ENCODE data around the gene SHISA7. TPM values are rescaled to one million over a fixed set of nuclear protein-coding genes. Genes with fewer than 3 reads are reported as not detected.

SHISA7 gene
- total and polyA plus RNA-seq, 4 donors: 1.6 TPM; not detected in 3

DNA sequence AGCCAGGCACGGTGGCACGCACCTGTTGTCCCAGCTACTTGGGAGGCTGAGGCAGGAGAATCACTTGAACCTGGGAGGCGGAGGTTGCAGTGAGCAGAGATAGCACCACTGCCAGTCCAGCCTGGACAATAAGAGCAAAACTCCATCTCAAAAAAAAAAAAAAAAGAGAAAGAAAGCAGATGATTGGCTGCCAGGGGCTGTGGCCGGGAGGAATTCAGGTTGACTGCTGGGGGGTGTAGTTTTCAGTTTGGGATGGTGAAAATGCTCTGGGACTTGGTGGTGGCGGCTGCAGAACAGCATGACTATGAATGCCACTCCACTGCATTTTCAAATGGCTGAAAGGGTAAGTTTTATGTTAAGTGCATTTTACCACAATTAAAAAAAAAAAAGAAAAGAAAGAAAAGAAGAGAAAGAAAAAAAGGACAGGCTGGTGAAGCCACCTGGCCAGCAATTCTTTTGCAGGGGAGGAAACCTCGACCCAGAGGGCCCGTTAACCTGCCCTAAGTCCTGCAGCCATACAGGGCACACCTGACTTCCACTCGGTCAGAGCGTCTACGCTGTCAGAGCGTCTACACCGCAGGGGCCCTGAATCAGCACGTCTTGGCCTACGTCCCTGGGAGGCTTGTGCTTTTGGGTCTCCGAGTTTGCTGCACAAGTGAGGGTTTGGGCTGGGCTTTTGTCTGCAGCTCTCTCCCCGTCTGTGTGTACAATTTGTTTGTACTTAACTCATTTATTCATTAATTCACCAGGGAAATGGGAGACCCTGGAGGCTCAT lies 14.8 kb upstream of the SHISA7 start:
- TF ChIP-seq MAX (IDR thresholded peaks at IDR 0.05): no peak
- no peak for TF ChIP-seq TAF1 (conservative IDR thresholded peaks at IDR 0.05)
- no peak for TF ChIP-seq GABPA (IDR thresholded peaks at IDR 0.05 in 1 of 2, conservative IDR thresholded peaks at IDR 0.05 in 1 of 2)
- TF ChIP-seq, protein P1, sequence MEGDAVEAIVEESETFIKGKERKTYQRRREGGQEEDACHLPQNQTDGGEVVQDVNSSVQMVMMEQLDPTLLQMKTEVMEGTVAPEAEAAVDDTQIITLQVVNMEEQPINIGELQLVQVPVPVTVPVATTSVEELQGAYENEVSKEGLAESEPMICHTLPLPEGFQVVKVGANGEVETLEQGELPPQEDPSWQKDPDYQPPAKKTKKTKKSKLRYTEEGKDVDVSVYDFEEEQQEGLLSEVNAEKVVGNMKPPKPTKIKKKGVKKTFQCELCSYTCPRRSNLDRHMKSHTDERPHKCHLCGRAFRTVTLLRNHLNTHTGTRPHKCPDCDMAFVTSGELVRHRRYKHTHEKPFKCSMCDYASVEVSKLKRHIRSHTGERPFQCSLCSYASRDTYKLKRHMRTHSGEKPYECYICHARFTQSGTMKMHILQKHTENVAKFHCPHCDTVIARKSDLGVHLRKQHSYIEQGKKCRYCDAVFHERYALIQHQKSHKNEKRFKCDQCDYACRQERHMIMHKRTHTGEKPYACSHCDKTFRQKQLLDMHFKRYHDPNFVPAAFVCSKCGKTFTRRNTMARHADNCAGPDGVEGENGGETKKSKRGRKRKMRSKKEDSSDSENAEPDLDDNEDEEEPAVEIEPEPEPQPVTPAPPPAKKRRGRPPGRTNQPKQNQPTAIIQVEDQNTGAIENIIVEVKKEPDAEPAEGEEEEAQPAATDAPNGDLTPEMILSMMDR (IDR thresholded peaks at IDR 0.05; ENCODE audit: low read depth, low read length, missing input control): no peak
- TF ChIP-seq EGR1 (IDR thresholded peaks at IDR 0.05; ENCODE audit: low read depth in 2 of 2): no peak
- TF ChIP-seq FOXA1 (IDR thresholded peaks at IDR 0.05): no peak
- no peak for TF ChIP-seq NR2F2 (IDR thresholded peaks at IDR 0.05)
- TF ChIP-seq HNF4G (IDR thresholded peaks at IDR 0.05): no peak
- TF ChIP-seq RXRA (IDR thresholded peaks at IDR 0.05): no peak
- TF ChIP-seq, protein P2, sequence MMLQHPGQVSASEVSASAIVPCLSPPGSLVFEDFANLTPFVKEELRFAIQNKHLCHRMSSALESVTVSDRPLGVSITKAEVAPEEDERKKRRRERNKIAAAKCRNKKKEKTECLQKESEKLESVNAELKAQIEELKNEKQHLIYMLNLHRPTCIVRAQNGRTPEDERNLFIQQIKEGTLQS (IDR thresholded peaks at IDR 0.05): no peak
- no peak for TF ChIP-seq RAD21 (IDR thresholded peaks at IDR 0.05)
- TF ChIP-seq SP1 (IDR thresholded peaks at IDR 0.05): no peak
- TF ChIP-seq, protein P3, sequence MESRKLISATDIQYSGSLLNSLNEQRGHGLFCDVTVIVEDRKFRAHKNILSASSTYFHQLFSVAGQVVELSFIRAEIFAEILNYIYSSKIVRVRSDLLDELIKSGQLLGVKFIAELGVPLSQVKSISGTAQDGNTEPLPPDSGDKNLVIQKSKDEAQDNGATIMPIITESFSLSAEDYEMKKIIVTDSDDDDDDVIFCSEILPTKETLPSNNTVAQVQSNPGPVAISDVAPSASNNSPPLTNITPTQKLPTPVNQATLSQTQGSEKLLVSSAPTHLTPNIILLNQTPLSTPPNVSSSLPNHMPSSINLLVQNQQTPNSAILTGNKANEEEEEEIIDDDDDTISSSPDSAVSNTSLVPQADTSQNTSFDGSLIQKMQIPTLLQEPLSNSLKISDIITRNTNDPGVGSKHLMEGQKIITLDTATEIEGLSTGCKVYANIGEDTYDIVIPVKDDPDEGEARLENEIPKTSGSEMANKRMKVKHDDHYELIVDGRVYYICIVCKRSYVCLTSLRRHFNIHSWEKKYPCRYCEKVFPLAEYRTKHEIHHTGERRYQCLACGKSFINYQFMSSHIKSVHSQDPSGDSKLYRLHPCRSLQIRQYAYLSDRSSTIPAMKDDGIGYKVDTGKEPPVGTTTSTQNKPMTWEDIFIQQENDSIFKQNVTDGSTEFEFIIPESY (IDR thresholded peaks at IDR 0.05): no peak
- TF ChIP-seq JUND (IDR thresholded peaks at IDR 0.05): no peak
- no peak for TF ChIP-seq YY1 (IDR thresholded peaks at IDR 0.05)
- TF ChIP-seq REST (IDR thresholded peaks at IDR 0.05): no peak
- DNase-seq (ENCODE audit: low spot score): no peak
- Histone ChIP-seq H3K9me3 (ENCODE audit: control insufficient read depth in 4 of 4, low read length in 3 of 4) (no peaks in the 10 kb centered on the region), H3K27me3 (ENCODE audit: control insufficient read depth in 4 of 4, insufficient read depth in 4 of 4, low read length in 3 of 4) (no peaks in the 10 kb centered on the region), H3K27ac (ENCODE audit: low read depth in 1 of 2, low read length in 2 of 2) (no peak overlapping the region), H3K9ac (ENCODE audit: low read depth in 1 of 2, low read length in 2 of 2) (no peak overlapping the region), H3K4me3 (ENCODE audit: low read depth in 1 of 3, low read length in 3 of 3) (no peak overlapping the region), H3K36me3 (ENCODE audit: control insufficient read depth in 4 of 4, insufficient read depth in 3 of 4, low read depth in 1 of 4, low read length in 3 of 4) (peaks cover 0 to 13% (median 4%) of the 10 kb centered on the region in 4 donors), H3K4me1 (ENCODE audit: control insufficient read depth in 4 of 4, insufficient read depth in 4 of 4, low read length in 3 of 4) (peaks cover 12 to 29% (median 24%) of the 10 kb centered on the region in 4 donors)
- WGBS: 89% methylated on average over 16 of the region's 16 CpGs
